NCI-H526 treated with DMSO at 0.1 percent for 48 hours (cell line): ENCODE measurements around the gene C7.

Source experiments
- DNase-seq: peaks from one replicate; lab custom pipeline; 2025; lab: John Stamatoyannopoulos, UW

Gene C7

GRCh38 chr5:40916226-40916625 is 6.9 kb downstream of the C7 start:
- no peak for DNase-seq

- no peak for DNase-seq
These were observed 19.7 kb downstream of the C7 start for GRCh38 chr5:40928886-40929448.

DNA sequence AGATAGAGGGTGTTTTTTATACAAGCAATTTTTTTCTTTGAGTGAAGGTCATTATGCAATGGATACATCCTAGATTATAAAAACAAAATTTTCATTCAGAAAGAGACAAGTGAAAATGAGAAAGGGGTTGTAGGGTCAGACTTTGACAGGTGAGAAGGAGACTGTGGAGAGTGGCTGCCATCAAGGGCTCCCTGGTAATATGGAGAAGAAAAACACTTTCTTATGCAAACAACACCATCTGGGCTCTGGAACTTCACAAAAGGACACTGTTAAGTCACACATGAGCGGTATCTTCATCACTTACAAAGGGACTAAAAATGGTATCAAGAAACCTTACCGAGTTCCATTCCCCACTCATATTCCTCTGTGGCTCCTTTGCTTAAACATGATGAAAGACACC is 23.5 kb downstream of the C7 start:
- DNase-seq = no peak

- no peak for DNase-seq
These were observed 27.8 kb downstream of the C7 start for GRCh38 chr5:40937075-40937474.

DNA sequence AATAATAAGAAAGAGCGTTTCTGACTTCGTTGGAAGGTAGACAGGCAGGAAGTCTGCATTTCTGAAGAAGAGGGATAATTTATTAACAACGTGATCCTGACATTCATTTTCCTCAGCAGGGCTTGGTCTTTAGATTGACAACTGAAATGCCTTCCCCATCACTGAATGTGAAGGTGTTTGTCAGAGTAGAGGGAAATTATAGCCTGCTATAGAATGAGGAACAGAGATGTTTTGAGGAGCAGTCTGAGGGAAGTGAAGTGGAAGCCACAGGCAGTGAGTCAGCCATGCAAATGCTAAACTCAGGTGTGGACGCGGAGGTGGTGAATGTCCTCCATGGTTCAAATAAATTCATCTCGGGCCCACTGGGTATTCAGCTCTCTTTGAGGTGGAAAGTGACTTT is 30.5 kb downstream of the C7 start:
- DNase-seq = no peak

DNA sequence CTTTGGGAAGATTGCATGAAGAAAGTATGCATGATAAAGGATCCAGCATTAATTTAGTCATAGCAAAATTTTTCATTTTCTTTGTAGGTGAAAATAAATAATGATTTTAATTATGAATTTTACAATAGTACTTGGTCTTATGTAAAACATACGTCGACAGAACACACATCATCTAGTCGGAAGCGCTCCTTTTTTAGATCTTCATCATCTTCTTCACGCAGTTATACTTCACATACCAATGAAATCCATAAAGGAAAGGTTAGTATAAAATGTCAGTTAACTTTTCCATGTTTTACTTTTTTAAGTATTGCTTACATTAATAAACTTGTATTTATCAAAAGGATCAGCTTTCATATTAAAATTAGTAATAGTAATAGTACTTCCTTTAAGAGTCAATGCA is 35.8 kb downstream of the C7 start:
- peak; percentile 15 for DNase-seq

DNA sequence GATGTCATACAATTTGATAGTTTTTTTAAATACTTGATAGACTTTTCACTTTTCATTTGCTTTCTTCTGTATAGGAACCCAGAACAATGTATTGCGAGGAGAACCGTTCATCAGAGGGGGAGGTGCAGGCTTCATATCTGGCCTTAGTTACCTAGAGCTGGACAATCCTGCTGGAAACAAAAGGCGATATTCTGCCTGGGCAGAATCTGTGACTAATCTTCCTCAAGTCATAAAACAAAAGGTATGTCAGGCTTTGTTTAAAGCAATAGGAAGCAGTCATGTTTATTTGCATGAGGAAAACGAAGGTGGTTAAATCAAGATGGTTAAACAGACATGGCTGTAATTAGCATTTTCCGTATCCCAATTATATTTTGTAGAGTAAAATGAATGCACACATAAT is 46.0 kb downstream of the C7 start:
- peak; percentile 6 for DNase-seq

DNA sequence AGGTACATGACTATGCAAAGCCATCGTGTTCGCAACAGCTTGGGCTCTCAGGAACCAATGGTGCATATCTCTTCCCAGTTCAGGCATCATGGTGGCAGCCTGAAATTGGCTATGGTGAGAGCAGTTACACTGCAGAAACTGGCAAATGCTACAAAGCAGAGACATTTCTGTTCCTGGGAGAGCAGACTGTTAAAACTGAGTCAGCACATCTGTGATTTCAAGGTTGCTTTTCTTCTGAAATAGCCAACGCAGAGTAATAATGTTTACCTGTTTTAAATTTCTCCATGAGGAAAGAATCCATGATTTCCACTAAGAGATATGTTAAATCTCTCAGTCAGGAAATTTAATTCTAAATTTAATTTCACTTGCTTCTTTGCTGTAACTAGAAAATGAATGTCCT is 47.8 kb downstream of the C7 start:
- no peak for DNase-seq

GRCh38 chr5:40958811-40959210 is 49.5 kb downstream of the C7 start:
- no peak for DNase-seq

GRCh38 chr5:40960037-40960436 is 50.7 kb downstream of the C7 start:
- DNase-seq = no peak

DNA sequence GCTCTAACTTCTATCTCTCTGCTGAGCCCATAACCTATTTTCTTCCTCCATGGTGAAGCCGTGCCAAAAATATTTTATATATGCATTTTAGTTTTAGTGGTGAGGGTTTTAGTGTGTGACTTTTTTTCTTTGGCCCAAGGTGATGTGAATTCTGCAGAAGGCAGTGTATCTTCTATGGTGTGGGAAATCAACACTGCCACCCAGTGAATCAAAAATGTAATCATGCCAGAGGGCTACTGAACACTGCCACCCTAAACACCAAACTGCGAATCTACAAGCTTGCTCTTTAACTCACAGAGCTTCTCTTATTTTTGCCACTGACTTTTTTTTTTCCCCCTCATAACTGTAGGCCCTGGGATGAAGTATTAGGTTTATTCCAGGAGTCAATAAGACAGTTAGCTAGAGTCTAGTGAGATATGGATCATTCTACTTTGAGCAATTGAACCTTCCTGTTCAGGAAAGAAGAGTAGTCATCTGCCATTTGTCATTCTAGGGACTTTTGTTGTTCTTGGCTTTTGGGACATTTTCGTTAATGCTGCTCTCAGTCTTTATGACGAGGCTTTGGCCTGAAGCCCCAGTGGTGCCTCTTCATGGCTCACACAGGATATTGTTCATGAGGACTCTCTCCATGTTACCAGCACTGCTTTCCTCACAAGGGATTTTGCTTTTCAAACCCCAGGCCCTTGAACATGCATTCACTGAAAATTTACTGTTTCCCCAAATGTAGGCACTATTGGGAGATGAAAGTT is 53.1 kb downstream of the C7 start:
- no peak for DNase-seq

GRCh38 chr5:40972434-40972833 is 63.1 kb downstream of the C7 start:
- no peak for DNase-seq

- DNase-seq = no peak
These were observed 64.2 kb downstream of the C7 start for GRCh38 chr5:40973364-40974004.

GRCh38 chr5:40976041-40976440 is 66.7 kb downstream of the C7 start:
- no peak for DNase-seq

DNA sequence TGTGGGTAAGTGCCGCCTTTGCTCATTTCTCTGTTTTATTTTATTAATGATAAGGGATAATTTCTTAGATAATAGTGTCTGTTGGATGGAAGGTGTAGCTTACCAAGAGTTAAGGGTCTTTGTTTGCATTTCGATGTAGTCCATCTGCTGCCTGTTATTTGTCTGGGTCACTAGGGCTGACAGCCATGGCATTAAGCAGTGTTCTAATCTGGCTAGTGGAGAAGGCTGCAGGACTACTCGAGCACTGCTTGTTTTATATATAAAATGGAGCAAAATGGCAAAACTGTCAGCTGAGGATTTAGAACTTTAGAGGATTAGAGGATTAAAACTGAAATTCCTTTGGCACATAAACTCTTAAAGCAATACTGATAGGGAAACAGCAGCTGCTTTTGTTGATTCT is 67.5 kb downstream of the C7 start:
- no peak for DNase-seq

GRCh38 chr5:40981420-40981819 is 72.1 kb downstream of the C7 start:
- DNase-seq = no peak

DNA sequence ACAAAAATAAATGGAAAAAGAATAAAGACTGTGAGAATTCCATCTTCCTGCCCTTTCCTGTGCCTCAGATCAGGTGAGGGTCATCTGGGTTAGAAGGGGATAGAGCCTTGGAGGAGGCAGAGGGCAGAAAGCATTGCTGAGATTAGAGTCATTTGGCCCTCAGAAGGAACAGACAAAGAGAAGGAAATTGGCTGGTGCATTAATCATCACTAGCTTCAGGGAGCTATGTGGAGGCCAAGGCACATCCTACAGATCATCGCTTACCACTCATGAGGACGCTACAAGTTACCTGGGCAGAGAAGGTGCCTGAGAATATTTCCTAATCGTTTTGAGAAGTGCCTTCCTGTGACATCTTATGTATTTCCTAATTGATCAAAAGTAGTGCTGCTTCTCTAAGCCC is 74.5 kb downstream of the C7 start:
- DNase-seq = no peak

GRCh38 chr5:40984884-40985283 is 75.6 kb downstream of the C7 start:
- no peak for DNase-seq

GRCh38 chr5:40985501-40985900 is 76.2 kb downstream of the C7 start:
- no peak for DNase-seq

DNA sequence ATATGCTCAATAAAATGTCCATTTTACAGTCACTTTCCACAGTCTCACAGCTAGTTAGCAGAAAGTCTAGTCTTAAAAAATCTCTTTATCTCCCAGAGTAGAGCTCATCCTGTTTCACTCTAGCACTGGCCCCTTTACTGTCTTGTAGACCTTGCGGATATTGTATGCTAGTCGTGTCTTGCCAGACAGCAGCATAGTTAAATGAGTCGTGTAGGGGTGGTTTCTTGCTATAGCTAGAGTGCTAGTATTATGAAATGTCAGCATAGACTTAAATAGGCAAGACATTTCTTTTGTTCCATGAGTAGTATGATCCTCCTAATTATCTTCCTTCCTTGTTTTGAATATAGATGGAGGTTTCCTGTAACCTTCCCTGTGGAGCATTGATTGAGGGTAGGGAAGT is 77.4 kb downstream of the C7 start:
- no peak for DNase-seq

GRCh38 chr5:40987349-40987748 is 78.1 kb downstream of the C7 start:
- DNase-seq = no peak

DNA sequence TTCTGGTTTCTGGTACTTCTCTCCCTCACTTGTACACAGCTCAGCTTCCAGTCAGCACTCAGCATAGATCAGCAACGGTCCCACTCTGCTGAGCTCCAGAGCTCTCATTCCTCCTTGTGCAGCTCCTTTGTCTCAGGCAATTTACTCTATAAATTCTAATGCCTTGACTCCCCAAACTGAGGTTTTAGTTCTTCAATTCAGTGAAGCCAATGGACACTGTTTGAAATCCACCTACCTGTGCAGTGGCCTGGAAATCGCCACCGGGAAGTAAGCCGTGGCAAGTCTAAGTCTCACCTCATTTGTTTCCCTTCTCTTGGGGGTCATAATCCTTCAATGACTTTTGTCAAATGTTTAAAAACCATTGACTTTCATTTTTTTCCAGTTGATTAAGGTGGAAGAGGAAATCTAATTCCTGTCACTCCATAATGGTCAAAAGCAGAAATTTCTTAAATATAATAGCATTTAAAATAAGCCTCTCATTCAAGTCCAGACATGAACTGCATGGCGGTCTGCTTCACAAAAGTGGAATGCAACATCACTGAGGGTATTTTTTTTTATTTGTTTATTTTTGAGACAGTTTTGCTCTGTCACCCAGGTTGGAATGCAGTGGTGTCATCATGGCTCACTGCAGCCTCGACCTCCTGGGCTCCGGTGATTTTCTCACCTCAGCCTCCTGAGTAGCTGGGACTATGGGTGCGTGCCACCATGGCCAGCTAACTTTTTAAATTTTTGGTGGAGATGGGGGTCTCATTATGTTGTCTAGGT is 79.6 kb downstream of the C7 start:
- DNase-seq = no peak
